Measurements from ENCODE around the gene LPP.

Gene LPP

GRCh38 chr3:188306435-188307005 is 152.6 kb downstream of the LPP start:
- DNase-seq: no peak

GRCh38 chr3:188309437-188310269 is 155.7 kb downstream of the LPP start:
- no peak for DNase-seq

GRCh38 chr3:188310270-188310710 is 156.3 kb downstream of the LPP start:
- no peak for DNase-seq

- DNase-seq: no peak
These were observed 161.6 kb downstream of the LPP start for GRCh38 chr3:188315553-188315952.

- no peak for DNase-seq
These were observed 162.2 kb downstream of the LPP start for GRCh38 chr3:188316021-188316722.

- no peak for DNase-seq
These were observed 162.7 kb downstream of the LPP start for GRCh38 chr3:188316723-188317070.

GRCh38 chr3:188319569-188319968 is 165.6 kb downstream of the LPP start:
- DNase-seq: no peak

- no peak for DNase-seq
These were observed 166.8 kb downstream of the LPP start for GRCh38 chr3:188320757-188321156.

- no peak for DNase-seq
These were observed 167.3 kb downstream of the LPP start for GRCh38 chr3:188321258-188321657.

GRCh38 chr3:188322135-188322887 is 168.4 kb downstream of the LPP start:
- DNase-seq: no peak

- DNase-seq: no peak
These were observed 169.3 kb downstream of the LPP start for GRCh38 chr3:188323067-188323842.

- no peak for DNase-seq
These were observed 172.2 kb downstream of the LPP start for GRCh38 chr3:188326111-188326510.

GRCh38 chr3:188326968-188327367 is 173.0 kb downstream of the LPP start:
- DNase-seq: no peak

GRCh38 chr3:188327433-188327832 is 173.5 kb downstream of the LPP start:
- no peak for DNase-seq

GRCh38 chr3:188330138-188330537 is 176.2 kb downstream of the LPP start:
- DNase-seq: no peak

GRCh38 chr3:188331166-188331565 is 177.2 kb downstream of the LPP start:
- no peak for DNase-seq

- no peak for DNase-seq
These were observed 178.1 kb downstream of the LPP start for GRCh38 chr3:188332085-188332484.

GRCh38 chr3:188335656-188336055 is 181.7 kb downstream of the LPP start:
- DNase-seq: no peak

GRCh38 chr3:188336178-188336577 is 182.2 kb downstream of the LPP start:
- no peak for DNase-seq

- DNase-seq: no peak
These were observed 183.3 kb downstream of the LPP start for GRCh38 chr3:188337232-188337631.

GRCh38 chr3:188338086-188338485 is 184.1 kb downstream of the LPP start:
- DNase-seq: no peak

Data from KG1 (cell line).